ENCODE data around the gene ACSS3.
"Not testable (repeated sequence)": the region's sequence is repeated elsewhere in the genome, so short reads cannot be mapped to it uniquely, and the experiment has no call there.

Gene ACSS3

GRCh38 chr12:81209012-81209411 lies 131.1 kb downstream of the ACSS3 start:
- Mint-ChIP-seq H3K27me3 (no peaks in the 10 kb centered on the region), H3K4me1 (no peaks in the 10 kb centered on the region), H3K9me3 (no peaks in the 10 kb centered on the region), H3K4me3 (no peak overlapping the region), H3K27ac (no peak overlapping the region), H3K36me3 (no peaks in the 10 kb centered on the region)
- CTCF ChIA-PET, result no interaction called here
- no peak for DNase-seq

GRCh38 chr12:81209772-81210225 lies 131.9 kb downstream of the ACSS3 start:
- H3K9me3 Mint-ChIP-seq, H3K27me3 Mint-ChIP-seq, CTCF ChIA-PET, H3K36me3 Mint-ChIP-seq, H3K27ac Mint-ChIP-seq, H3K4me3 Mint-ChIP-seq, H3K4me1 Mint-ChIP-seq, DNase-seq: not testable (repeated sequence)

- Mint-ChIP-seq H3K27me3 (no peaks in the 10 kb centered on the region), H3K27ac (no peak overlapping the region), H3K4me1 (no peaks in the 10 kb centered on the region), H3K36me3 (no peaks in the 10 kb centered on the region), H3K4me3 (no peak overlapping the region), H3K9me3 (no peaks in the 10 kb centered on the region)
- DNase-seq, result no peak
- CTCF ChIA-PET, result no interaction called here
Observed at GRCh38 chr12:81211306-81211705, 133.4 kb downstream of the ACSS3 start.

- DNase-seq, result no peak
- Mint-ChIP-seq H3K4me3 (no peak overlapping the region), H3K4me1 (no peaks in the 10 kb centered on the region), H3K9me3 (no peaks in the 10 kb centered on the region), H3K27ac (no peak overlapping the region), H3K27me3 (no peaks in the 10 kb centered on the region), H3K36me3 (no peaks in the 10 kb centered on the region)
- CTCF ChIA-PET, result no interaction called here
Observed at GRCh38 chr12:81212996-81213696, 135.3 kb downstream of the ACSS3 start.

- Mint-ChIP-seq H3K27ac (no peak overlapping the region), H3K4me3 (no peak overlapping the region), H3K4me1 (no peaks in the 10 kb centered on the region), H3K27me3 (no peaks in the 10 kb centered on the region), H3K9me3 (no peaks in the 10 kb centered on the region), H3K36me3 (no peaks in the 10 kb centered on the region)
- no peak for DNase-seq
- CTCF ChIA-PET, result no interaction called here
Observed at GRCh38 chr12:81216739-81217138, 138.9 kb downstream of the ACSS3 start.

- no peak for DNase-seq
- H3K4me3 Mint-ChIP-seq, result no peak overlapping the region
- no peaks in the 10 kb centered on the region for H3K27me3 Mint-ChIP-seq
- H3K27ac Mint-ChIP-seq, result no peak overlapping the region
- no peaks in the 10 kb centered on the region for H3K9me3 Mint-ChIP-seq
- CTCF ChIA-PET, result no interaction called here
- no peaks in the 10 kb centered on the region for H3K4me1 Mint-ChIP-seq
- H3K36me3 Mint-ChIP-seq, result no peaks in the 10 kb centered on the region
Observed at GRCh38 chr12:81221681-81222080, 143.8 kb downstream of the ACSS3 start.

GRCh38 chr12:81222846-81223592 lies 145.1 kb downstream of the ACSS3 start:
- Mint-ChIP-seq H3K27ac (no peak overlapping the region), H3K4me3 (no peak overlapping the region), H3K9me3 (no peaks in the 10 kb centered on the region), H3K27me3 (no peaks in the 10 kb centered on the region), H3K36me3 (no peaks in the 10 kb centered on the region), H3K4me1 (no peaks in the 10 kb centered on the region)
- no peak for DNase-seq
- CTCF ChIA-PET, result no interaction called here

GRCh38 chr12:81224626-81225025 lies 146.7 kb downstream of the ACSS3 start:
- no peak for DNase-seq
- no peaks in the 10 kb centered on the region for H3K27me3 Mint-ChIP-seq
- H3K4me1 Mint-ChIP-seq, result no peaks in the 10 kb centered on the region
- no peak overlapping the region for H3K4me3 Mint-ChIP-seq
- H3K9me3 Mint-ChIP-seq, result no peaks in the 10 kb centered on the region
- no peaks in the 10 kb centered on the region for H3K36me3 Mint-ChIP-seq
- H3K27ac Mint-ChIP-seq, result no peak overlapping the region
- CTCF ChIA-PET, result no interaction called here

- no peak for DNase-seq
- Mint-ChIP-seq H3K4me1 (no peaks in the 10 kb centered on the region), H3K27ac (no peak overlapping the region), H3K27me3 (no peaks in the 10 kb centered on the region), H3K9me3 (no peaks in the 10 kb centered on the region), H3K4me3 (no peak overlapping the region), H3K36me3 (no peaks in the 10 kb centered on the region)
- CTCF ChIA-PET, result no interaction called here
Observed at GRCh38 chr12:81229759-81230158, 151.9 kb downstream of the ACSS3 start.

- Mint-ChIP-seq H3K4me1 (no peaks in the 10 kb centered on the region), H3K4me3 (no peak overlapping the region), H3K27ac (no peak overlapping the region), H3K9me3 (no peaks in the 10 kb centered on the region), H3K27me3 (no peaks in the 10 kb centered on the region), H3K36me3 (no peaks in the 10 kb centered on the region)
- CTCF ChIA-PET, result no interaction called here
- DNase-seq, result no peak
Observed at GRCh38 chr12:81231574-81232368, 153.9 kb downstream of the ACSS3 start.

GRCh38 chr12:81245458-81245857 lies 167.6 kb downstream of the ACSS3 start:
- no peaks in the 10 kb centered on the region for H3K36me3 Mint-ChIP-seq

GRCh38 chr12:81245907-81246570 lies 168.2 kb downstream of the ACSS3 start:
- Mint-ChIP-seq H3K27ac (no peak overlapping the region), H3K4me1 (no peaks in the 10 kb centered on the region), H3K4me3 (no peak overlapping the region), H3K9me3 (peaks cover 7% of the 10 kb centered on the region), H3K27me3 (no peaks in the 10 kb centered on the region), H3K36me3 (no peaks in the 10 kb centered on the region)
- CTCF ChIA-PET, result no interaction called here
- DNase-seq, result no peak

More at GRCh38 chr12:81245458-81245857, 167.6 kb downstream of the ACSS3 start:
- Mint-ChIP-seq H3K27me3 (no peaks in the 10 kb centered on the region), H3K27ac (no peak overlapping the region), H3K9me3 (peaks cover 7% of the 10 kb centered on the region), H3K4me1 (no peaks in the 10 kb centered on the region), H3K4me3 (no peak overlapping the region)
- DNase-seq, result no peak
- CTCF ChIA-PET, result no interaction called here

GRCh38 chr12:81249976-81250375 lies 172.1 kb downstream of the ACSS3 start:
- no peak overlapping the region for H3K27ac Mint-ChIP-seq
- H3K27me3 Mint-ChIP-seq, result no peaks in the 10 kb centered on the region
- peaks cover 7% of the 10 kb centered on the region for H3K9me3 Mint-ChIP-seq
- CTCF ChIA-PET, result no interaction called here
- no peaks in the 10 kb centered on the region for H3K4me1 Mint-ChIP-seq
- H3K4me3 Mint-ChIP-seq, result no peak overlapping the region
- DNase-seq, result no peak
- H3K36me3 Mint-ChIP-seq, result no peaks in the 10 kb centered on the region

GRCh38 chr12:81252228-81252627 lies 174.3 kb downstream of the ACSS3 start:
- H3K4me3 Mint-ChIP-seq, result no peak overlapping the region
- CTCF ChIA-PET, result no interaction called here
- no peaks in the 10 kb centered on the region for H3K27me3 Mint-ChIP-seq

More at GRCh38 chr12:81252228-81252627, 174.3 kb downstream of the ACSS3 start:
- Mint-ChIP-seq H3K9me3 (no peaks in the 10 kb centered on the region), H3K27ac (no peak overlapping the region), H3K4me1 (no peaks in the 10 kb centered on the region), H3K36me3 (no peaks in the 10 kb centered on the region)
- DNase-seq, result no peak

All from activated naive CD4-positive, alpha-beta T cell treated with anti-CD3 and anti-CD28 coated beads, Interleukin-2, amount 10 ng/mL, durations not matched to agents 7 days and 5 days (primary cell).